ENCODE results near the gene LRIG2.

DNA sequence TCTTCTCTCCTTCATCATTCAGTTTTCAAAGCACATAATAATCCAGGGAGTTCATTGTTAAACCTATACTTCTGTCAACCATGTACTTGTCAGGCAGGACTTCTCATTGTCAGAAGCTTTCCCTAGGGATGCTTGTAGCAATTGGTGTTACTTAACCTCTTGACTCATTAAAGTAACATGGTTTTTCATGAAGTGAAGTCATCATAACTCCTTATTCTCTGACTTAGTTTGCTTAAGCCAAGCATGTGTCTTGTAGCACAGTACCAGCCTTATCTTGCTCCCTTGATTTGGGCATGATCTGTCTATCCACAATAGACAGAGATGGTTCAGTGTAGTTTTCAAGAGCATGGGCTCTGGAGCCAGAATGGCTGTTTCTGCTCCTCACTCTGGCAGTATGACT, 45.3 kb downstream of the LRIG2 start:
- TF ChIP-seq, protein P1, sequence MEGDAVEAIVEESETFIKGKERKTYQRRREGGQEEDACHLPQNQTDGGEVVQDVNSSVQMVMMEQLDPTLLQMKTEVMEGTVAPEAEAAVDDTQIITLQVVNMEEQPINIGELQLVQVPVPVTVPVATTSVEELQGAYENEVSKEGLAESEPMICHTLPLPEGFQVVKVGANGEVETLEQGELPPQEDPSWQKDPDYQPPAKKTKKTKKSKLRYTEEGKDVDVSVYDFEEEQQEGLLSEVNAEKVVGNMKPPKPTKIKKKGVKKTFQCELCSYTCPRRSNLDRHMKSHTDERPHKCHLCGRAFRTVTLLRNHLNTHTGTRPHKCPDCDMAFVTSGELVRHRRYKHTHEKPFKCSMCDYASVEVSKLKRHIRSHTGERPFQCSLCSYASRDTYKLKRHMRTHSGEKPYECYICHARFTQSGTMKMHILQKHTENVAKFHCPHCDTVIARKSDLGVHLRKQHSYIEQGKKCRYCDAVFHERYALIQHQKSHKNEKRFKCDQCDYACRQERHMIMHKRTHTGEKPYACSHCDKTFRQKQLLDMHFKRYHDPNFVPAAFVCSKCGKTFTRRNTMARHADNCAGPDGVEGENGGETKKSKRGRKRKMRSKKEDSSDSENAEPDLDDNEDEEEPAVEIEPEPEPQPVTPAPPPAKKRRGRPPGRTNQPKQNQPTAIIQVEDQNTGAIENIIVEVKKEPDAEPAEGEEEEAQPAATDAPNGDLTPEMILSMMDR (IDR thresholded peaks at IDR 0.05): no peak
- no peak for TF ChIP-seq POLR2AphosphoS5 (IDR thresholded peaks at IDR 0.05)

Measured in sigmoid colon (tissue), 4 donors.